Measurements from ENCODE around the gene SHH.

Gene SHH

GRCh38 chr7:155848691-155849669 is 36.7 kb upstream of the SHH start:
- no peak for TF ChIP-seq ZNF8 (CRISPR knock-in tag; IDR thresholded peaks at IDR 0.05)
- no peak for TF ChIP-seq ZC3H10 (CRISPR knock-in tag; IDR thresholded peaks at IDR 0.05)
- no peak for TF ChIP-seq BACH2 (CRISPR knock-in tag; IDR thresholded peaks at IDR 0.05; ENCODE audit: borderline replicate concordance)
- TF ChIP-seq ZNF565 (CRISPR knock-in tag; conservative IDR thresholded peaks at IDR 0.05; ENCODE audit: low read depth) = no peak
- TF ChIP-seq, protein P1, sequence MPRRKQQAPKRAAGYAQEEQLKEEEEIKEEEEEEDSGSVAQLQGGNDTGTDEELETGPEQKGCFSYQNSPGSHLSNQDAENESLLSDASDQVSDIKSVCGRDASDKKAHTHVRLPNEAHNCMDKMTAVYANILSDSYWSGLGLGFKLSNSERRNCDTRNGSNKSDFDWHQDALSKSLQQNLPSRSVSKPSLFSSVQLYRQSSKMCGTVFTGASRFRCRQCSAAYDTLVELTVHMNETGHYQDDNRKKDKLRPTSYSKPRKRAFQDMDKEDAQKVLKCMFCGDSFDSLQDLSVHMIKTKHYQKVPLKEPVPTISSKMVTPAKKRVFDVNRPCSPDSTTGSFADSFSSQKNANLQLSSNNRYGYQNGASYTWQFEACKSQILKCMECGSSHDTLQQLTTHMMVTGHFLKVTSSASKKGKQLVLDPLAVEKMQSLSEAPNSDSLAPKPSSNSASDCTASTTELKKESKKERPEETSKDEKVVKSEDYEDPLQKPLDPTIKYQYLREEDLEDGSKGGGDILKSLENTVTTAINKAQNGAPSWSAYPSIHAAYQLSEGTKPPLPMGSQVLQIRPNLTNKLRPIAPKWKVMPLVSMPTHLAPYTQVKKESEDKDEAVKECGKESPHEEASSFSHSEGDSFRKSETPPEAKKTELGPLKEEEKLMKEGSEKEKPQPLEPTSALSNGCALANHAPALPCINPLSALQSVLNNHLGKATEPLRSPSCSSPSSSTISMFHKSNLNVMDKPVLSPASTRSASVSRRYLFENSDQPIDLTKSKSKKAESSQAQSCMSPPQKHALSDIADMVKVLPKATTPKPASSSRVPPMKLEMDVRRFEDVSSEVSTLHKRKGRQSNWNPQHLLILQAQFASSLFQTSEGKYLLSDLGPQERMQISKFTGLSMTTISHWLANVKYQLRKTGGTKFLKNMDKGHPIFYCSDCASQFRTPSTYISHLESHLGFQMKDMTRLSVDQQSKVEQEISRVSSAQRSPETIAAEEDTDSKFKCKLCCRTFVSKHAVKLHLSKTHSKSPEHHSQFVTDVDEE (CRISPR knock-in tag; IDR thresholded peaks at IDR 0.05) = no peak
- TF ChIP-seq, protein P2, sequence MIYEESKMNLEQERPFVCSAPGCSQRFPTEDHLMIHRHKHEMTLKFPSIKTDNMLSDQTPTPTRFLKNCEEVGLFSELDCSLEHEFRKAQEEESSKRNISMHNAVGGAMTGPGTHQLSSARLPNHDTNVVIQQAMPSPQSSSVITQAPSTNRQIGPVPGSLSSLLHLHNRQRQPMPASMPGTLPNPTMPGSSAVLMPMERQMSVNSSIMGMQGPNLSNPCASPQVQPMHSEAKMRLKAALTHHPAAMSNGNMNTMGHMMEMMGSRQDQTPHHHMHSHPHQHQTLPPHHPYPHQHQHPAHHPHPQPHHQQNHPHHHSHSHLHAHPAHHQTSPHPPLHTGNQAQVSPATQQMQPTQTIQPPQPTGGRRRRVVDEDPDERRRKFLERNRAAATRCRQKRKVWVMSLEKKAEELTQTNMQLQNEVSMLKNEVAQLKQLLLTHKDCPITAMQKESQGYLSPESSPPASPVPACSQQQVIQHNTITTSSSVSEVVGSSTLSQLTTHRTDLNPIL (CRISPR knock-in tag; IDR thresholded peaks at IDR 0.05; ENCODE audit: low read depth) = no peak
- TF ChIP-seq, protein P3, sequence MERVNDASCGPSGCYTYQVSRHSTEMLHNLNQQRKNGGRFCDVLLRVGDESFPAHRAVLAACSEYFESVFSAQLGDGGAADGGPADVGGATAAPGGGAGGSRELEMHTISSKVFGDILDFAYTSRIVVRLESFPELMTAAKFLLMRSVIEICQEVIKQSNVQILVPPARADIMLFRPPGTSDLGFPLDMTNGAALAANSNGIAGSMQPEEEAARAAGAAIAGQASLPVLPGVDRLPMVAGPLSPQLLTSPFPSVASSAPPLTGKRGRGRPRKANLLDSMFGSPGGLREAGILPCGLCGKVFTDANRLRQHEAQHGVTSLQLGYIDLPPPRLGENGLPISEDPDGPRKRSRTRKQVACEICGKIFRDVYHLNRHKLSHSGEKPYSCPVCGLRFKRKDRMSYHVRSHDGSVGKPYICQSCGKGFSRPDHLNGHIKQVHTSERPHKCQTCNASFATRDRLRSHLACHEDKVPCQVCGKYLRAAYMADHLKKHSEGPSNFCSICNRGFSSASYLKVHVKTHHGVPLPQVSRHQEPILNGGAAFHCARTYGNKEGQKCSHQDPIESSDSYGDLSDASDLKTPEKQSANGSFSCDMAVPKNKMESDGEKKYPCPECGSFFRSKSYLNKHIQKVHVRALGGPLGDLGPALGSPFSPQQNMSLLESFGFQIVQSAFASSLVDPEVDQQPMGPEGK (CRISPR knock-in tag; IDR thresholded peaks at IDR 0.05; ENCODE audit: borderline replicate concordance) = no peak
- no peak for TF ChIP-seq TOX (CRISPR knock-in tag; IDR thresholded peaks at IDR 0.05; ENCODE audit: borderline replicate concordance)
- TF ChIP-seq ZFP3 (CRISPR knock-in tag; IDR thresholded peaks at IDR 0.05) = no peak
- TF ChIP-seq, protein P4, sequence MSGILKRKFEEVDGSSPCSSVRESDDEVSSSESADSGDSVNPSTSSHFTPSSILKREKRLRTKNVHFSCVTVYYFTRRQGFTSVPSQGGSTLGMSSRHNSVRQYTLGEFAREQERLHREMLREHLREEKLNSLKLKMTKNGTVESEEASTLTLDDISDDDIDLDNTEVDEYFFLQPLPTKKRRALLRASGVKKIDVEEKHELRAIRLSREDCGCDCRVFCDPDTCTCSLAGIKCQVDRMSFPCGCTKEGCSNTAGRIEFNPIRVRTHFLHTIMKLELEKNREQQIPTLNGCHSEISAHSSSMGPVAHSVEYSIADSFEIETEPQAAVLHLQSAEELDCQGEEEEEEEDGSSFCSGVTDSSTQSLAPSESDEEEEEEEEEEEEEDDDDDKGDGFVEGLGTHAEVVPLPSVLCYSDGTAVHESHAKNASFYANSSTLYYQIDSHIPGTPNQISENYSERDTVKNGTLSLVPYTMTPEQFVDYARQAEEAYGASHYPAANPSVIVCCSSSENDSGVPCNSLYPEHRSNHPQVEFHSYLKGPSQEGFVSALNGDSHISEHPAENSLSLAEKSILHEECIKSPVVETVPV (CRISPR knock-in tag; IDR thresholded peaks at IDR 0.05) = no peak
- TF ChIP-seq ISL1 (CRISPR knock-in tag; IDR thresholded peaks at IDR 0.05) = no peak
- no peak for TF ChIP-seq ZNF70 (CRISPR knock-in tag; IDR thresholded peaks at IDR 0.05)
- TF ChIP-seq, protein P5, sequence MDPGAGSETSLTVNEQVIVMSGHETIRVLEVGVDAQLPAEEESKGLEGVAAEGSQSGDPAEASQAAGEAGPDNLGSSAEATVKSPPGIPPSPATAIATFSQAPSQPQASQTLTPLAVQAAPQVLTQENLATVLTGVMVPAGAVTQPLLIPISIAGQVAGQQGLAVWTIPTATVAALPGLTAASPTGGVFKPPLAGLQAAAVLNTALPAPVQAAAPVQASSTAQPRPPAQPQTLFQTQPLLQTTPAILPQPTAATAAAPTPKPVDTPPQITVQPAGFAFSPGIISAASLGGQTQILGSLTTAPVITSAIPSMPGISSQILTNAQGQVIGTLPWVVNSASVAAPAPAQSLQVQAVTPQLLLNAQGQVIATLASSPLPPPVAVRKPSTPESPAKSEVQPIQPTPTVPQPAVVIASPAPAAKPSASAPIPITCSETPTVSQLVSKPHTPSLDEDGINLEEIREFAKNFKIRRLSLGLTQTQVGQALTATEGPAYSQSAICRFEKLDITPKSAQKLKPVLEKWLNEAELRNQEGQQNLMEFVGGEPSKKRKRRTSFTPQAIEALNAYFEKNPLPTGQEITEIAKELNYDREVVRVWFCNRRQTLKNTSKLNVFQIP (CRISPR knock-in tag; IDR thresholded peaks at IDR 0.05; ENCODE audit: borderline replicate concordance, low read depth) = no peak
- no peak for TF ChIP-seq PPARA (CRISPR knock-in tag; IDR thresholded peaks at IDR 0.05; ENCODE audit: borderline replicate concordance)
- TF ChIP-seq CSDC2 (CRISPR knock-in tag; IDR thresholded peaks at IDR 0.05) = no peak
- no peak for ATAC-seq

DNA sequence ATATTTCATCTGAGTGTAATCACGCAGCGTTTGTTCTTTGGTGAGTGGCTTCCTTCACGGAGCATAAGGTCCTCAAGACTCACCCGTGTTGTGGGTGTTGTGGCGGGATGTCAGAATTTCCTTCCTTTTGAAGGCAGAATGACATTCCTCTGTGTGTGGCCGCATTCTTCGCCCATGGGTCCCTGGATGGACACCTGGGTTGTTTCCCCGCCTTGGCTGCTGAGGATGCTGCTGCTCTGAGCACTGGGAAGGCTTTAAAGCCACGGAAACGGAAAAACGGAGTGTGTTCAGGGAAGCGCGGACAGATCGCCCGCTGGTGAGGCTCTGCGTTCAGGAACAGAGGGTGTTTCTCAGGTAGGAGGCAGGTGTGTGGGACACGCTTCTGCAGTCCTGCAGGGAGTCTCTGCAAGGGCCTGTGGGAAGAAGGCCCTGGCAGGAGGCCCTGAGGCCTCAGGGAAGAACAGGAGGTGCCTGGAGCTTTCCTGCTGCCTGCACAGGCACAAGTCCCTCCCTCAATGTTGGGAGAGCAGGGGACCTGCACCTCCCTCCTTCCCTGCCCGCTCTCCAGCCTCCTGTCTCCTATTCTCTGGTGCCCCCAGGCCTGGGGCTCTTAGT is 35.7 kb upstream of the SHH start:
- no peak for ATAC-seq
- TF ChIP-seq RARB (CRISPR knock-in tag; IDR thresholded peaks at IDR 0.05) (no peak), ZC3H10 (CRISPR knock-in tag; IDR thresholded peaks at IDR 0.05) (no peak), ARNTL (CRISPR knock-in tag; IDR thresholded peaks at IDR 0.05; ENCODE audit: borderline replicate concordance, low read depth) (no peak), ZNF565 (CRISPR knock-in tag; conservative IDR thresholded peaks at IDR 0.05; ENCODE audit: low read depth) (no peak), PPARA (CRISPR knock-in tag; IDR thresholded peaks at IDR 0.05; ENCODE audit: borderline replicate concordance) (no peak)

DNA sequence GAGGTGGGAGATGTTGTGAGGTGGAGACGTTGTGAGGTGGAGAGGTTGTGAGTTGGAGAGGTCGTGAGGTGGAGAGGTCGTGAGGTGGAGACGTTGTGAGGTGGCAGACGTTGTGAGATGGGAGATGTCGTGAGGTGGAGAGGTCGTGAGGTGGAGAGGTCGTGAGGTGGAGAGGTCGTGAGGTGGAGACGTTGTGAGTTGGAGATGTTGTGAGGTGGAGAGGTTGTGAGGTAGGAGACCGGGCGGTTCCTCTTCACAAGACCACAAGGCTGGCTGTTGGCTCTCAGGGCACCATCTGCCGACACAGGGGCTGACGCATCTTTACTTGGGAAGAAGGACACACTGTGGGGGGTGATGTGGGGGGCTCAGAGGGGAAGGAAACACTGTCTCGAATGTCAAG is 34.7 kb upstream of the SHH start:
- TF ChIP-seq, protein P3 (CRISPR knock-in tag; IDR thresholded peaks at IDR 0.05; ENCODE audit: borderline replicate concordance) = no peak
- TF ChIP-seq TOX (CRISPR knock-in tag; IDR thresholded peaks at IDR 0.05; ENCODE audit: borderline replicate concordance) (no peak), ZFP3 (CRISPR knock-in tag; IDR thresholded peaks at IDR 0.05) (no peak), ZFP30 (CRISPR knock-in tag; IDR thresholded peaks at IDR 0.05) (no peak), ISL1 (CRISPR knock-in tag; IDR thresholded peaks at IDR 0.05) (no peak), GLIS3 (CRISPR knock-in tag; IDR thresholded peaks at IDR 0.05) (no peak), BACH2 (CRISPR knock-in tag; IDR thresholded peaks at IDR 0.05; ENCODE audit: borderline replicate concordance) (no peak), TCF4 (CRISPR knock-in tag; IDR thresholded peaks at IDR 0.05; ENCODE audit: borderline replicate concordance) (no peak), PPARA (CRISPR knock-in tag; IDR thresholded peaks at IDR 0.05; ENCODE audit: borderline replicate concordance) (no peak), ZNF565 (CRISPR knock-in tag; conservative IDR thresholded peaks at IDR 0.05; ENCODE audit: low read depth) (no peak), ARNTL (CRISPR knock-in tag; IDR thresholded peaks at IDR 0.05; ENCODE audit: borderline replicate concordance, low read depth) (no peak), CSDC2 (CRISPR knock-in tag; IDR thresholded peaks at IDR 0.05) (no peak), RARB (CRISPR knock-in tag; IDR thresholded peaks at IDR 0.05) (no peak)
- TF ChIP-seq, protein P4 (CRISPR knock-in tag; IDR thresholded peaks at IDR 0.05) = no peak
- ATAC-seq = no peak

Data from SK-N-SH treated with all-trans-retinoic acid at 6 μM for 48 hours (cell line).